ENCODE measurements around the gene NAB1.

The NAB1 gene

GRCh38 chr2:190637281-190637734 is 11.6 kb upstream of the NAB1 start:
- no peak for DNase-seq (ENCODE audit: low spot score)

- no peak for DNase-seq (ENCODE audit: low spot score)
Measured at GRCh38 chr2:190637903-190638618, 10.8 kb upstream of the NAB1 start.

- no peak for DNase-seq (ENCODE audit: low spot score)
Measured at GRCh38 chr2:190640117-190640516, 8.8 kb upstream of the NAB1 start.

GRCh38 chr2:190641469-190641868 is 7.4 kb upstream of the NAB1 start:
- no peak for DNase-seq (ENCODE audit: low spot score)

GRCh38 chr2:190646780-190647522 is 1.9 kb upstream of the NAB1 start:
- no peak for DNase-seq (ENCODE audit: low spot score)

GRCh38 chr2:190648289-190649034 is 421 bp upstream of the NAB1 start:
- peak; percentile 91 for DNase-seq (ENCODE audit: low spot score)

- DNase-seq (ENCODE audit: low spot score), result no peak
Measured at GRCh38 chr2:190649798-190650390, 1.0 kb downstream of the NAB1 start.

- DNase-seq (ENCODE audit: low spot score), result no peak
Measured at GRCh38 chr2:190651413-190651812, 2.5 kb downstream of the NAB1 start.

- DNase-seq (ENCODE audit: low spot score), result no peak
Measured at GRCh38 chr2:190653231-190653630, 4.3 kb downstream of the NAB1 start.

GRCh38 chr2:190653931-190654330 is 5.0 kb downstream of the NAB1 start:
- no peak for DNase-seq (ENCODE audit: low spot score)

GRCh38 chr2:190655113-190655512 is 6.2 kb downstream of the NAB1 start:
- DNase-seq (ENCODE audit: low spot score), result no peak

- DNase-seq (ENCODE audit: low spot score), result no peak
Measured at GRCh38 chr2:190655570-190655969, 6.7 kb downstream of the NAB1 start.

- DNase-seq (ENCODE audit: low spot score), result no peak
Measured at GRCh38 chr2:190656301-190656700, 7.4 kb downstream of the NAB1 start.

- no peak for DNase-seq (ENCODE audit: low spot score)
Measured at GRCh38 chr2:190657474-190658255, 8.8 kb downstream of the NAB1 start.

GRCh38 chr2:190659553-190659952 is 10.7 kb downstream of the NAB1 start:
- no peak for DNase-seq (ENCODE audit: low spot score)

GRCh38 chr2:190662754-190663153 is 13.9 kb downstream of the NAB1 start:
- no peak for DNase-seq (ENCODE audit: low spot score)

GRCh38 chr2:190663348-190663747 is 14.5 kb downstream of the NAB1 start:
- DNase-seq (ENCODE audit: low spot score), result no peak

GRCh38 chr2:190663839-190664238 is 15.0 kb downstream of the NAB1 start:
- DNase-seq (ENCODE audit: low spot score), result no peak

GRCh38 chr2:190664240-190664639 is 15.4 kb downstream of the NAB1 start:
- DNase-seq (ENCODE audit: low spot score), result no peak

- no peak for DNase-seq (ENCODE audit: low spot score)
Measured at GRCh38 chr2:190666895-190667294, 18.0 kb downstream of the NAB1 start.

GRCh38 chr2:190668892-190669291 is 20.0 kb downstream of the NAB1 start:
- DNase-seq (ENCODE audit: low spot score), result no peak
